HepG2 (cell line): Measurements from ENCODE around the gene UPK1B. TPM values are rescaled to one million over a fixed set of nuclear protein-coding genes. Genes with fewer than 3 reads are reported as not detected.

ENCODE experiments used
- ATAC-seq: fragments of 200-7000 bp; cut with Tn5 transposase; 3 replicates; pipeline ENCODE4 v1.9.1; 2020; ENCODE audit warnings: mild to moderate bottlenecking, moderate library complexity
- BruUV-seq: library from RNA; stranded (reverse); fragments of 400-500 nt; replicated peaks from 2 replicates; lab custom pipeline; 2021; lab: Mats Ljungman, UMichigan
- CTCF ChIA-PET: fragments of 300-600 bp; formaldehyde crosslinking; extraction: SDS; loops from one replicate; lab custom pipeline; 2021; ENCODE audit warnings: low total read pairs, inconsistent platforms, low intra/inter-chr PET ratio; lab: Yijun Ruan, JAX
- POLR2A ChIA-PET: fragments of 350-600 bp; sonication (Branson Sonifier 250); formaldehyde crosslinking; loops from one replicate; lab custom pipeline; 2020; ENCODE audit warnings: antibody characterized with exemption, inconsistent platforms; lab: Yijun Ruan, JAX
- DNase-seq: peaks from one replicate; pipeline ENCODE4 v3.0.0-alpha.2; 2015; ENCODE audit warnings: low spot score
- FAIRE-seq: peaks from 3 replicates; lab custom pipeline; 2011; peaks lifted over from hg19 to GRCh38; lab: Jason Lieb, UNC
- H2AFZ ChIP-seq: one replicate; pipeline ENCODE4 v1.6.1; 2011; ENCODE audit warnings: low read length, inconsistent platforms
- H3K27ac ChIP-seq: fragments of 300-600 bp; 3 replicates; pipeline ENCODE4 v1.8.0; 2011; ENCODE audit warnings: mixed run types, mild to moderate bottlenecking, mixed read lengths, low read length, inconsistent platforms; ENCODE audit not compliant: insufficient read depth; ENCODE audit errors: extremely low read length
- H3K27me3 ChIP-seq, 2 experiments: fragments of 200-600 bp in 1 of 2; 2 replicates in 1 of 2; 3 replicates in 1 of 2; pipeline versions ENCODE4 v1.6.0 to v1.8.0; 2011; ENCODE audit warnings: low read length in 2 of 2, mild to moderate bottlenecking in 2 of 2, moderate library complexity in 2 of 2, inconsistent platforms in 1 of 2; ENCODE audit not compliant: insufficient read depth in 2 of 2, control insufficient read depth in 1 of 2
- H3K36me3 ChIP-seq, 2 experiments: fragments of 200-600 bp in 1 of 2; replicated peaks in 1 of 2; 2 replicates in 1 of 2; 3 replicates in 1 of 2; pipeline versions ENCODE4 v1.5.1 to v1.8.0; 2011; ENCODE audit warnings: low read length in 2 of 2, inconsistent platforms in 1 of 2; ENCODE audit not compliant: insufficient read depth in 2 of 2, control insufficient read depth in 1 of 2
- H3K4me1 ChIP-seq: 2 replicates; pipeline ENCODE4 v1.5.1; 2012; ENCODE audit warnings: low read length, inconsistent platforms; ENCODE audit not compliant: insufficient read depth
- H3K4me2 ChIP-seq: 2 replicates; pipeline ENCODE4 v1.6.0; 2011; ENCODE audit warnings: low read depth, low read length, inconsistent platforms
- H3K4me3 ChIP-seq, 3 experiments: fragments of 200-600 bp in 1 of 3; sonication (generic), shearing (Covaris generic) in 1 of 3; replicated peaks in 1 of 3; 2 replicates each; pipeline ENCODE4 v1.5.1; 2011 to 2016; ENCODE audit warnings: low read length in 3 of 3, inconsistent platforms in 2 of 3, low read depth in 2 of 3, mild to moderate bottlenecking in 2 of 3, control low read depth in 1 of 3, mixed read lengths in 1 of 3; ENCODE audit not compliant: insufficient read depth in 1 of 3
- H3K79me2 ChIP-seq: one replicate; pipeline ENCODE4 v1.6.1; 2011; ENCODE audit warnings: low read length, inconsistent platforms; ENCODE audit not compliant: insufficient read depth
- H3K9ac ChIP-seq: 2 replicates; pipeline ENCODE4 v1.6.0; 2011; ENCODE audit warnings: mild to moderate bottlenecking, low read depth, low read length, inconsistent platforms; ENCODE audit not compliant: insufficient read depth
- H3K9me3 ChIP-seq: 2 replicates; pipeline ENCODE4 v1.5.1; 2012; ENCODE audit warnings: mild to moderate bottlenecking, low read length
- H4K20me1 ChIP-seq: 2 replicates; pipeline ENCODE4 v1.6.0; 2011; ENCODE audit warnings: inconsistent platforms, mild to moderate bottlenecking, low read length, moderate library complexity; ENCODE audit not compliant: insufficient read depth
- AGO2 ChIP-seq: fragments of 200-400 bp; formaldehyde crosslinking; optimal IDR thresholded peaks from 2 replicates; pipeline ENCODE3; 2017; ENCODE audit warnings: mild to moderate bottlenecking, low read depth, low read length, moderate library complexity
- CCDC6 ChIP-seq: sonication (generic); formaldehyde crosslinking; IDR thresholded peaks from 2 replicates; pipeline ENCODE4 v1.8.1; 2022; ENCODE audit warnings: mild to moderate bottlenecking, missing genetic modification reagents, moderate library complexity
- CSRNP1 ChIP-seq: sonication (generic); formaldehyde crosslinking; IDR thresholded peaks from 2 replicates; pipeline ENCODE4 v1.8.1; 2023; ENCODE audit warnings: mild to moderate bottlenecking, missing genetic modification reagents
- HHEX ChIP-seq: IDR thresholded peaks from 2 replicates; pipeline ENCODE4 v1.6.1; 2016; ENCODE audit warnings: control low read depth
- HNRNPLL ChIP-seq: fragments of 200-400 bp; formaldehyde crosslinking; IDR thresholded peaks from 2 replicates; pipeline ENCODE4 v1.6.1; 2017; ENCODE audit warnings: mild to moderate bottlenecking, low read depth, low read length; ENCODE audit not compliant: poor library complexity, severe bottlenecking
- MTERF4 ChIP-seq: sonication (generic); formaldehyde crosslinking; IDR thresholded peaks from 2 replicates; pipeline ENCODE4 v1.8.0; 2023; ENCODE audit warnings: mild to moderate bottlenecking, missing genetic modification reagents
- NAIF1 ChIP-seq: sonication (generic); formaldehyde crosslinking; IDR thresholded peaks from 2 replicates; pipeline ENCODE4 v1.5.0; 2020; ENCODE audit warnings: mild to moderate bottlenecking, missing genetic modification reagents, borderline replicate concordance
- NKX3-1 ChIP-seq: sonication (generic); formaldehyde crosslinking; IDR thresholded peaks from 2 replicates; pipeline ENCODE4 v1.5.0; 2020; ENCODE audit warnings: missing genetic modification reagents
- SP5 ChIP-seq: IDR thresholded peaks from 2 replicates; pipeline ENCODE4 v1.6.1; 2016; ENCODE audit warnings: low read depth, borderline replicate concordance
- ZNF20 ChIP-seq: sonication (generic); formaldehyde crosslinking; IDR thresholded peaks from 2 replicates; pipeline ENCODE4 v1.4.0; 2020; ENCODE audit warnings: mild to moderate bottlenecking, moderate library complexity, missing genetic modification reagents
- ZNF224 ChIP-seq: sonication (generic); formaldehyde crosslinking; IDR thresholded peaks from 2 replicates; pipeline ENCODE4 v1.5.0; 2020; ENCODE audit warnings: mild to moderate bottlenecking, missing genetic modification reagents
- ZNF225 ChIP-seq: sonication (generic); formaldehyde crosslinking; IDR thresholded peaks from 2 replicates; pipeline ENCODE4 v1.4.0; 2020; ENCODE audit warnings: mild to moderate bottlenecking, missing genetic modification reagents
- ZNF253 ChIP-seq: sonication (generic); formaldehyde crosslinking; IDR thresholded peaks from 2 replicates; pipeline ENCODE4 v1.8.0; 2022; ENCODE audit warnings: mild to moderate bottlenecking, missing genetic modification reagents, borderline replicate concordance
- ZNF282 ChIP-seq: fragments of 450-650 bp; IDR thresholded peaks from 2 replicates; pipeline ENCODE4 v1.6.1; 2018; ENCODE audit not compliant: partially characterized antibody
- ZNF773 ChIP-seq: sonication (generic); formaldehyde crosslinking; IDR thresholded peaks from 2 replicates; pipeline ENCODE4 v1.4.0; 2020; ENCODE audit warnings: missing genetic modification reagents, borderline replicate concordance
- ZNF782 ChIP-seq: sonication (generic); formaldehyde crosslinking; IDR thresholded peaks from 2 replicates; pipeline ENCODE4 v1.4.0; 2020; ENCODE audit warnings: missing genetic modification reagents, mild to moderate bottlenecking, borderline replicate concordance
- WGBS: methylation state at CpG from one replicate; pipeline ENCODE4 v1.1.6; 2017; ENCODE audit warnings: low lambda C conversion rate; 5-methylcytosine and 5-hydroxymethylcytosine counted together
- in situ Hi-C: cut with HindIII; loops from 2 replicates; pipeline ENCODE4 v1.10.0; 2017; ENCODE audit warnings: low pct_unique_long_range_greater_than_20kb; ENCODE audit not compliant: extremely low pct_ligation_motif_present
- intact Hi-C: fragments of 100-400 bp; cut with micrococcal nuclease; formaldehyde crosslinking; loops from one replicate; pipeline ENCODE4 v1.10.0; 2022; ENCODE audit not compliant: unreplicated experiment
- polyA plus RNA-seq, 8 experiments: library from polyadenylated mRNA; depleted of rRNA in 3 of 8; stranded (reverse) in 7 of 8; unstranded in 1 of 8; fragments of >200 nt; fragmentation: Illumina TruSeq in 4 of 8; extraction: Trizol in 4 of 8; gene quantifications; 2 replicates each; pipeline versions ENCODE4 v1.2.1 to v1.2.3, GENCODE V29; 2011 to 2016; ENCODE audit warnings: low read depth in 4 of 8, missing spikeins in 1 of 8, mixed read lengths in 1 of 8; ENCODE audit not compliant: insufficient read depth in 1 of 8
- total RNA-seq, 5 experiments: library from RNA; depleted of rRNA; stranded (reverse); fragments of >200 nt; fragmentation: Illumina TruSeq; extraction: Trizol; gene quantifications; 2 replicates each; pipeline ENCODE4 v1.2.3, GENCODE V29; 2016; ENCODE audit warnings: low read depth in 1 of 5

UPK1B gene
- total and polyA plus RNA-seq, 2 of the 13 experiments (the other 11 are each of a cell fraction or from before 2014, with no cell fraction given) = not detected

GRCh38 chr3:119176778-119177177 lies 3.4 kb downstream of the UPK1B start:
- ChIA-PET POLR2A (no interaction called here), CTCF (no interaction called here)
- FAIRE-seq = no peak
- 28% methylated on average over 4 of the region's 4 CpGs for WGBS
- no peak overlapping the region for H3K27ac ChIP-seq
- intact Hi-C loops (no loop called here), in situ Hi-C loops (no loop called here)
- H3K4me2 ChIP-seq = no peak overlapping the region
- no peak overlapping the region for H3K9ac ChIP-seq
- no peak for TF ChIP-seq NKX3-1 (CRISPR knock-in tag)
- no peak for TF ChIP-seq SP5 (CRISPR knock-in tag)
- TF ChIP-seq ZNF224 (CRISPR knock-in tag) = no peak
- TF ChIP-seq MTERF4 = no peak
- TF ChIP-seq ZNF253 = no peak
- TF ChIP-seq CCDC6 (CRISPR knock-in tag) = no peak
- TF ChIP-seq ZNF782 = no peak
- no peak for TF ChIP-seq ZNF225 (CRISPR knock-in tag)
- no peaks in the 10 kb centered on the region for H3K9me3 ChIP-seq
- BruUV-seq = no TSS peak
- no peak for DNase-seq
- H3K27me3 ChIP-seq = peaks cover 0 to 4% of the 10 kb centered on the region in 2 experiments; a peak in 1 of 5 replicates
- H2AFZ ChIP-seq = no peak overlapping the region
- H4K20me1 ChIP-seq = no peaks in the 10 kb centered on the region
- H3K4me1 ChIP-seq = no peaks in the 10 kb centered on the region
- no peaks in the 10 kb centered on the region for H3K36me3 ChIP-seq
- H3K4me3 ChIP-seq = no peak overlapping the region
- H3K79me2 ChIP-seq = no peaks in the 10 kb centered on the region
- no peak for ATAC-seq

- H3K27me3 ChIP-seq = peaks cover 0 to 4% of the 10 kb centered on the region in 2 experiments; a peak in 1 of 5 replicates
- DNase-seq (no peak), FAIRE-seq (no peak), ATAC-seq (no peak)
- H3K4me1 ChIP-seq = no peaks in the 10 kb centered on the region
- no peak overlapping the region for H3K4me2 ChIP-seq
- WGBS = 42% methylated on average over 4 of the region's 4 CpGs
- H3K4me3 ChIP-seq = no peak overlapping the region
- no peaks in the 10 kb centered on the region for H3K36me3 ChIP-seq
- H3K9ac ChIP-seq = no peak overlapping the region
- H2AFZ ChIP-seq = no peak overlapping the region
- TF ChIP-seq HNRNPLL (no peak), ZNF773 (CRISPR knock-in tag) (no peak), AGO2 (no peak), CSRNP1 (CRISPR knock-in tag) (no peak), ZNF20 (CRISPR knock-in tag) (no peak), NAIF1 (CRISPR knock-in tag) (no peak), HHEX (CRISPR knock-in tag) (no peak), ZNF282 (no peak)
- no TSS peak for BruUV-seq
- no peaks in the 10 kb centered on the region for H4K20me1 ChIP-seq
- H3K79me2 ChIP-seq = no peaks in the 10 kb centered on the region
- CTCF ChIA-PET = no interaction called here
- H3K27ac ChIP-seq = no peak overlapping the region
- no peaks in the 10 kb centered on the region for H3K9me3 ChIP-seq
- intact Hi-C loops = no loop called here
- in situ Hi-C loops = no loop called here
- POLR2A ChIA-PET = no interaction called here
Observed at GRCh38 chr3:119177321-119177720, 3.9 kb downstream of the UPK1B start.
